IPS DF 19.7 (cell line): Measurements from ENCODE around the gene USP48.
"Not testable (repeated sequence)": the region's sequence is repeated elsewhere in the genome, so short reads cannot be mapped to it uniquely, and the experiment has no call there.

Source experiments
- DNase-seq: peaks from one replicate; pipeline ENCODE4 v3.0.0-alpha.2; 2013; ENCODE audit warnings: low read depth, low spot score

The USP48 gene

DNA sequence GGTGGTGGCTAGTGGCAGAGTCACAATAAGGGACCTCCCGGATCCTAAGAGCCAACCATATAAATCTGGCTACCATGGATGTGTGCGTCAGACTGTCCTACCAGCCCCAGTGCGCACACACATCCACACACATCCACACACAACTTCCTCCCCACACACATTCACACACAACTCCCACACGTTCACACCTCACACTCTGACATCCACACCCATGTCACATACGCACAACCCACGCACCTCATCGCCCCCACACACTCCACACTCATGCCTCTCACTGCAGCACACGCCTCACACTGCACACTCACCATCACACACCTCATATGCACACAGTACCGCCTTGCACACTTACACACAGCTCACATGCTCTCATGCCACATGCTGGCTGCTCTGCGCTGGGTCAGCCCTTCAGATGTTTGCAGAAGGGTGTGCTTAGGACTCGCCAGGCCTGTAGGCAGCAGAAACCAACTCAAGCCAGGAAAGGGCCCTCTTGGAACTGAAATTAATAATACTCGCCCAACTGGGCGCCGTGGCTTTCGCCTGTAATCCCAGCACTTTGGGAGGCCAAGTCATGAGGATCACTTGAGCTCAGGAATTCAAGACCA lies 32.1 kb upstream of the USP48 start:
- DNase-seq = no peak

DNA sequence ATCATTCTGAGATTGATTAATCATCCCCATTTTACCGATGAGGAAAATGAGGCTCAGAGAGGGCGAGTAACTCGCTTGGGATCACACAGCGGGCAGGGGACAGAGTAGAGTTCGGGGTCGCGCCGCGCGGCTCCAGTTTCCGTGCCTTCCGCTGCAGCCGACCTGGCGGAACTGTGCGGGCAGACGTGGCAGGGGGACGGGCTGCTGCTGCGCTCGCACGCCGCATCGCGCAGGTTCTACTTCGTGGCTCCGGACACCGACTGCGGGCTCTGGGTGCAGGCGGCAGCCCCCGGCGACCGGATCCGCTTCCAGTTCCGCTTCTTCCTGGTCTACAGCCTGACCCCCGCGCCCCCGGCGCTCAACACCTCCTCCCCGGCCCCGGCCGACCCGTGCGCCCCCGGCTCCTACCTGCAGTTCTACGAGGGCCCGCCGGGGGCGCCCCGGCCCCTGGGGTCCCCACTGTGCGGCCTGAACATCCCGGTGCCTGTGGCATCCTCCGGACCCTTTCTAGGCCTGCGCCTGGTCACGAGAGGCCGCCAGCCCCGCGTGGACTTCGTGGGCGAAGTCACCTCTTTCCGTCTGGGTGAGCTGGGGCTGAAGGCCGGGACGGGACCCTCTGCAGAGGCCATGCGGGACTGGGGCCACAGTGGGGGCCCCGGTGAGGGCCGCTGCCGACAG lies 31.4 kb upstream of the USP48 start:
- peak; percentile 48 for DNase-seq

DNA sequence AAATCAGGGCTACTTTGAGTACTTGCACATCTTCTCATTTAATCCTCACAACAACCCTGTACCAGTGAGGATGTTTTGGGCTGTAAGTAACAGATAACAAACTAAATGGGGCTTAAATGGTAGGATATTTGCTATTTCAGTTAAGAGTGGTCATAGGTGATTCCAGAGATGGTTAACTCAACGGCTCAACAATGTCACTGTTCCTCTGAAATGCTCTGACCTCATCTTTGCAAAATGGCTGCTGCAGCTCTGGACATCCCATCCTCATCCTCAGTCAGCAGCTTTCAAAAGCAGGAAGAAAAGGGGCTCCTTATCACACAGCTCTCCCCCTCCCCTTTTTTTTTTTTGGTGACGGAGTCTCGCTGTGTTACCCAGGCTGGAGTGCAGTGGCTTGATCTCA lies 30.6 kb upstream of the USP48 start:
- no peak for DNase-seq

DNA sequence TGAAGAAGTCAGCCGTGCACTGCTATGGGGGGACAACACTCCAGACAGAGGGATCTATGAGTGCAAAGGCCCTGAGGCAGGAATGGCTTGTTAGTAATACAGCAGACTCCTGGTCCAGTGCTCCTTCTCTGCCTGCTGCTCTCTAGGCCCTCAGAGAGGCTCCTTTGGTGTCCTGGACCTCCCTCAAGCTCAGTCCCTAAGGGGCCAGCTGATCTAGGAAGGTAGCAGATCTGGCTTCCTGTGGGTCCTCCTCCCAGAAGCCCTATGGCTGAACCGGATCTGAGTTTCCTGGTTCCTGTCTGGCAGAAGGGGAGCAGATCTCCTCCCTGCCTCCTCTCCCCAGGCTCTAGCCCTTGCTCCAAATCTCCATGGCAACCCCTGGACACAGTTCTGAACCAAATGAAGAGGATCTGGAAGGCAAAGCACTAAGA lies 28.9 kb upstream of the USP48 start, which contains the start of gene LDLRAD2:
Gene LDLRAD2 (plus strand): TSS at position 391 of the 431 bp plus-strand sequence. CDS start 187 bp downstream, outside the sequence.
- DNase-seq = no peak

DNA sequence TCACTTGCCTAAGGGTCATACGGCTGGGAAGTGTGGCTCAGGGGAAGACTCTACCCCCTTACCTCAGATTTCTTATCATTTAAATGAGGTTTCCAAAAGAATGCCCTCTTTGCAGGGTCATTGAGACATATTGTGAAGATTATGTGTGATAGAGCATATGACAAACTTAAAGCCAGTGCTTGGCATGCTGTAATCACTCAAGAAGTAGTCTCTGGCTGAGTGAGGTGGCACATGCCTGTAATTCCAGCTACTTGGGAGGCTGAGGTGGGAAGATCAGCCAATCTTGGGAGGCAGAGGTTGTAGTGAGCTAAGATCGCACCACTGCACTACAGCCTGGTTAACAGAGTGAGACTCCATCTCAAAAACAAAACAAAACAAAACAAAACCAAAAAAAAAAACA lies 21.6 kb upstream of the USP48 start:
- DNase-seq = no peak

DNA sequence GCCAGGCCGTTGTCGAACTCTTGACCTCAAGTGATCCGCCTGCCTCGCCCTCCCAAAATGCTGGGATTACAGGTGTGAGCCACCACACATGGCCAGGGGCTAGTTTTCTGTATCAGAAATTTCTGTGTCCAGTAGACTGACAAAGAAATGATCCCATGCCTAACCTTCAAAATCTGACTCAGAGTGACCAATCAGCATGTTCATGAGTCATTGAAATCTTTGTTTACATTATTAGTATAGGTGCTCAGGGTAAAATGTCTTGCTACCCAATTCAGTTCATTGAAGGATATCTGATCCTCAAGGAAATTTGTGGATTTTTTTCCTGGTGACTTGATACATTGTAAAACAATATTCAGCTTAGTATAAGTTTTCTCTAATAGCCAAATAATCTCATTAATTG lies 18.2 kb upstream of the USP48 start:
- no peak for DNase-seq

DNA sequence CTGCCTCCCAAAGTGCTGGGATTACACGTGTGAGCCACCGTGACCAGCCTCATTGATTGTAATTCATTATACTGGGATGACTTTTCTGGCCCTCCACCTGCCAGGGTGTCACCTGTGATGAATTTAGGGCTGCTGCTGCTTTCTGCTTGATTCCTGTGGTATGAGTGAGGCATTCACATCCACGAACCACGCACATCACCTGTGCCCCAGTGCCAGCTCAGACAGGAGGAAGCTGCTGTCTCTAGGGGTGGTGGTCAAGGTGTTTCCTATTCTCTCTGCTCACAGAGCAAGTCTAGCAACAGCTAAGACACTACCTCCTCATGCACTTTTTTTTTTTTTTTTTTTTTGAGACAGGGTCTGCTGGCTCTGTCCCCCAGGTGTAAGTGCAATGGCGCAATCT lies 16.8 kb upstream of the USP48 start:
- DNase-seq = no peak

DNA sequence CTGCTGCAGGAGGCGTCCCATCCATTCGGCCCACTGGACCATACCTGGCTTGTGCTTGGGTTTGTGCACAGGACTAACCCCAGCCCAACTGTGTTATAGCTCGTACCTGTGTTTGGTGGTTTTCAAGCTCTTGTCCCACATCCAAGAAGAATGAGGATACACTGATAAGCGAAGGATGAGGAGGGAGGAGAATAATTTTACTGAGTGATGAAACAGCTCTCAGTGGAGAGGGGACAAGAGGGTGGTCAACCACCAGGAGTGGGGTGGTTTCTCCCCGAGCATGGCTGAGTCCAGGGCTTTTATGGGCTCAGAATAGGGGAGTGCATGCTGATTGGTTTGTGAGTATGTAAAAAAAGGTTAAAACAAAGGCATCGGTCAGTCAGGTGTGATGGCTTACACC lies 12.1 kb upstream of the USP48 start:
- DNase-seq = no peak

DNA sequence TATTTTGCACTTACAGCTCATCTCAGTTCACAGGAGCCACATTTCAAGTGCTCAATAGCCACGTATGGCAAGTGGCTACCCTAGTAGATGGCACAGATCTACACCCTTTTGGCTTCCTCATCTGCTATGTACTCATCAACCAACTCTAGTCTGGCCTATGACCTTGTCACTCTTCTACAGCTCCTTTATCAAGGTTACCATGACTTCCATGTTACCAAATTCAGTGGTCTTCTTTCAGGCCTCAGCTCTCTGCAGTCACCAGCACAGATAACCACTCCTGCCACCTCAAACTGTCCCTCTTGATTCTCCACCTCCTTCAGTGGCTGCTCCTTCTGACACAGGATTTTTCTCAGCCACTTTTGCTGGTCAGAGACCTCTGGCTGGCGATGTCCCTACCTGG lies 11.7 kb upstream of the USP48 start:
- no peak for DNase-seq

DNA sequence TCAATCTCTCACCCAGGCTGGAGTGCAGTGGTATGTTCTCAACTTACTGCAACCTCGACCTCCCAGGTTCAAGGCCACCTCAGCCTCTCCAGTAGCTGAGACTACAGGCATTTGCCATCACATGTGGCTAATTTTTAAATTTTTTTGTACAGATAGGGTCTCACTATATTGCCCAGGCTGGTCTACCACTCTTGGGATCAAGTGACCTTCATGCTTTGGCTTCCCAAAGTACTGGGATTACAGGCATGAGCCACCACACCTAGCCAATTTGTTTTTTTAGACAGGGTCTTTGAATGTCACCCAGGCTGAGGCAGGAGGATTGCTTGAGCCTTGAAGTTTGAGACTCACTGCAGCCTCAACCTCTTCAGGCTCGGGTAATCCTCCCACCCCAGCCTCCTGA lies 10.2 kb upstream of the USP48 start:
- no peak for DNase-seq

DNA sequence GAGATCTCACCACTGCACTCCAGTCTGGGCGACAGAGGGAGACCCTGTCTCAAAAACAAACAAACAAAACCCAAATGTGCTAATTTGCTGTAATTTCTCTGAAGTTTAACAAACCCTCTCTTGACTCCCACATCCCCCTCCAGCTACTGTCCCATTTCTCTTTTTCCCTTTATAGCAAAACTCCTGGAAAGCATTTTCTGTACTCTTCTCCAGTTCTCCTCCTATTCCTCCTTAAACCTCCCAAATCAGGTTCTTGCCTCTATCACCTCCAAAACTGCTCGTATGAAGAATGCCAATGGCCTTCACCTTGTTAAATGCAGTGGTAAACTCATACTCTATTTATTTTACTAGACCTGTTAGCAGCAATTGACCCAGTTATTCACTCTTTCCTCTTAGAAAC lies 3.7 kb upstream of the USP48 start:
- no peak for DNase-seq

DNA sequence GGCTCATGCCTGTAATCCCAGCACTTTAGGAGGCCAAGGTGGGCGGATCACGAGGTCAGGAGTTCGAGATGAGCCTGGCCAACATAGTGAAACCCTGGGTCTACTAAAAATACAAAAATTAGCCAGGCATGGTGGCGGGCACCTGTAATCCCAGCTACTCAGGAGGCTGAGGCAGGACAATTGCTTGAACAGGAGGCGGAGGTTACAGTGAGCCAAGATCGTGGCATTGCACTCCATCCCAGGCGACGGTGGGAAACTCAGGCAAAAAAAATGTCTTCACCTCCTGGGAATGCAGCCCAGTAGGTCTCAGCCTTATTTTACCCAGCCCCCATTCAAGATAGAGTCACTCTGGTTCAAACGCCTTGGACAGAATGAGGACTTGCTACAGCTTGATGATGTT lies 2.8 kb upstream of the USP48 start:
- not testable (repeated sequence) for DNase-seq

DNA sequence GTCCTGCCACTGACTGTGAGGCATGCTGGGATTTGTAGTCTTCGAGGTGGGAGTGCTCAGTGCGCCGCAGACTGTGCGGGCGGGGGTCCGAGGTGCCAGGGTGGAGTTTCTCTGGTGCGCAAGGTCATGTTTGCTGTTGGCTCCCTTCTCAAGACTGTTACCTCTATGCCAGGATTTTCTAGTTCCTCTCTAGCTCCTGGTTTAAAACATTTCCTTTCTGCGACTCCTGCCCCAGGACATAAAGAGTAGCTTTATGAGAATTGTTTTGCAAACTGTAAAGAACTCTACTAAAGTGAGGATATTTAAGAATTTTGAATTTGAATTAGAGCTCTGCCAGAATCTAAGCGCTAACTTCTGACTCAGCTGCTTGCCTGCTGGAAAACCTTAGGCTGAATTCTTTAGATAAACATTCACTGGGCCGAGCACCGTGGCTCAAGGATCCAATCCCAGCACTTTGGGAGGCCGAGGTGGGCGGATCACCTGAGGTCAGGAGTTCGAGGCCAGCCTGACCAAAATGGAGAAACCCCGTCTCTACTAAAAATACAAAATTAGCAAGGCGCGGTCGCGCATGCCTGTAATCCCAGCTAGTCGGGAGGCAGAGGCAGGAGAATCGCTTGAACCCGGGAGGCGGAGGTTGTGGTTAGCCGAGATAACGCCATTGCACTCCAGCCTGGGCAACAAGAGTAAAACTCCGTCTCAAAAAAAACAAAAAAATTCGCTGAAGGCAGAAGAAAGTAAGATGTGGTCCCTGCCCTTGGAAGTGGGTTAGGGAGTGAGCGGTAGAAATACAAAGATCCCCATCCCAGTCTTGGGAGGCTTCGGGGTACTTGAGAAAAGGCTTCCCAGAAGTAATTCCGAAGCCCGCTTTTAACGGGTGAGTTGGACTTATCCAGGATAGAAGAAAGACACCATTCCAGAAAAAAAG lies 992 bp upstream of the USP48 start:
- DNase-seq = peak; percentile 96

DNA sequence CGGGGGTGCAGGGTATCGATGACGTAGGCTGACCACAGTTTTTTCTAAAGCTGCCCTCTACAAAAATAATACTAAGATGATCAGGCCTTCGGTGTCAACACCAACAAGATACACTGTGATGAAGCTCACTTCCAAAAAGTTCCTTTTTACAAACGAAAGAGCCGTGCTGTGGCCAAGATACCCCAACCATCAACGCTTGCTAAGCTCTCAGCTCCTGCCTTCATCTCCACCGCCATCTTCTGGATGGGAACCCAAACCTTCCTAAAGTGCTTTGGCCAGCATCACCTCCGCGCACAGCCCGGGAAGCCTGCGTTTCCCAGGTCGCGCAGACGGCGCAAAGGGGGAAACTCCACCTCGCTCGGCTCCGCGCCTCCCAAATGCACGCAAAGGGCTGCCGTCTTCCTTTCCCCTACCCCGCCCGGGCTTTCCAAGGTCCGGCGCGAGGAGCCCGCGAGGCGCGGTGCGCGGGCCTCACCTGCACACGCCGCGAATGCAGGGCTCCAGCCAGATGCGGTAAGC lies 541 bp downstream of the USP48 start:
- DNase-seq = no peak

DNA sequence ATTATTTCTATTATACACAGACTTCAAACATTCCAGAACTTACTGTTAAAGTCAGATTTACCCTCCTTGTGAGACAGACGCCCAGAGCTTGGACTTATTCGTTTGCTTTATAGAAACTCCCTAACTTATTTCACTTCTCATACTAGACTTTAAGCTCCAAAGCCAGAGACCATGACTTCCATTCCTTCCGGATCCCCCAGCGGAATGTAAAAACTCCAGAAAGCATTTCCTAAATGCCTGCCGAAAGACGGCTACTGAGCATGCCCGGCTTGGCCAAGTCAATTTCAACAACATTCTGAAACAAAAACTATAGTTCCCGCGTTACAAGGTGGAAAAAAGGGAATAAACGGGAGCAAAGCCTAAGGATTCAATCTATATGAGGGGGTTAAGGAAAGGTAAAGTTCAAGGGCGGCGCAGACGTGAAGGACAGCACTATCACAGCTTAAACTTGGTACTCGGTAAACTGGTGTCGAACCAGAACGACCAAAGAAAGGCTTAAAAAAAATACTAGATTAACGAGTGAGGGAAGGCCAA lies 1.1 kb downstream of the USP48 start:
- DNase-seq = no peak

DNA sequence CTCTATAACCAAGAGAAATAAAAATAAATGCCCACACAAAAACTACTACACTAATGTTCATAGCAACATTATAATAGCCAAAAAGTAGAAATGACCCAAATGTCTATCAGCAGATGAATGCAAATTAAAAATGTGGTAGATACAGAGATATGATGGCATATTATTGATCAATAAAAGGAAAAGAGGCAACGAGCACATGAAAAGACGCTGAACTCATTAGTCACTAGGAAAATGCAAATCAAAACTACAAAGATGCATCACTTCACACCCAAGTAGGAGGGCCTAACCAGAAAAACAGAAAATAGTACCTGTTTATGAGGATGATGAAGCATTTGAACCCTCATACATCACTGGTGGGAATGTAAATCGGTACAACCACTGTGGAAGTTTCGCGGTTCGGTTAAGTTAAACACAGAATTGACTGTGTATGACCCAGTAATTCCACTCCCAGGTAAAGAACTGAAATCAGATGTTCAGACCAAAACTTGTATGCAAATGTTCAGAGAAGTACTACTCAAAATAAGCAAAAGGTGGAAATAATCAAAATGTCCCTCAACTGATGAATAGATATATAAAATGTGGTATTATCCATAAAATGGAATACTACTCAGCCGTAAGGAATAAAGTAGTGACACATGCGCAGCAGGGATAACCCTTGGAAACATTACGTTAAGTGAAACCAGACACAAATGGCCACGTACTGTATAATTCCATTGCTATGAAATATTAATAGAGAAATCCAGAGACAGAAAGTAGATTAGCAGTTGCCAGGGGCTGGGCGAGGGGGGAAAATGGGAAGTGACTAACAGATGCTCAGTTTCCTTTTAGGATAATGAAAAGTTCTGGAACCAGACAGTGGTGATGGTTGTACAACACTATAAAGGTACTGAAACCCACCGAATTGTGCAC lies 3.1 kb downstream of the USP48 start:
- no peak for DNase-seq

DNA sequence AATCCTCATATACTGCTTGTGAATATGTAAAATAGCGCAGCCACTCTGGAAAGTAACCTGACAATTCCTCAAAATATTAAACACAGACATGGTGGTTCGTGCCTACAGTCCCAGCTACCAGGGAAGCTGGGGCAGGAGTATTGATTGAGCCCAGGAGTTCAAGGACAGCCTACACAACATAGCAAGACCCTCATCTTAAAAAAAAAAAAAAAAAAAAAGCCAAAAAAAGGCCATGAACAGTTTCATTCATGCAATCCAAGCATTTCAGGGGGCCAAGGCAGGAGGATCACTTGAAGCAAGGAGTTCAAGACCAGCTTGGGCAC lies 4.6 kb downstream of the USP48 start:
- no peak for DNase-seq

DNA sequence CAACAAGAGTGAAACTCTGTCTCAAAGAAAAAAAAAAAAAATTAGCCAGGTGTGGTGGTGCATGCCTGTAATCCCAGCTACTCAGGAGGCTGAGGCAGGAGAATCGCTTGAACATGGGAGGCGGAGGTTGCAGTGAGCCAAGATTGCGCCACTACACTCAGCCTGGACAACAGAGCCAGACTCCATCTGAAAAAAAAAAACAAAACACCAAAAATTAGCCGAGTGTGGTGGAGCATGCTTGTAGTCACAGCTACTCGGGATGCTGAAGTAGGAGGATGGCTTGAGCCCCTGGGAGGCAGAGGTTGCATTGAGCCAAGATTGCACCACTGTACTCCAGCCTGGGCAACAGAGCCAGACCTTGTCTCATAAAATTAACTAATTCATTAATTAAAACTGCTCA lies 6.0 kb downstream of the USP48 start:
- DNase-seq = not testable (repeated sequence)

DNA sequence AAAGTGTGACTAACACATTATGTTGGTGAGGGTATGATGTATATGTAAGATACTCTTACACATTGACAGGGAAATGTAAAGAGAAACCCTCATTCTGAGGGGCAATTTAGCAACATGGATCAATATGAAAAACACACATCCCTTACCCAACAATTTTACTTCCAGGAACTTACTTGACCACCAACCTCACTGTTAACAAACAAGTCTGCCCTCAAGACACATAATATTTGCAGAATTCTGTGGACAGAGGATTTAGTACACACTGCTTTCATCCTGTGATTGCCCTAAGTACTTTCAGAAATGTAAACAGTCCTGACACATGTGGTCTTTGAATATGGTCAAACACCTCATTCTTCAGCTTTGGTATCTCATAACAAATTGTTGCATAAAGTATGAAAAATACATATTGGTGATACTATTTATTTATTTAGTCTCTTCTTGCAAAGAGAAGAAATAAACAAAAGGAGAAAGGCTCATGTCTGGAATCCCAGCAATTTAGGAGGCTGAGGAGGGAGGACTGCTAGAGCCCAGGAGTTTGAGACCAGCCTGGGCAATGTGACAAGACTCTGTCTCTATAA lies 6.9 kb downstream of the USP48 start:
- no peak for DNase-seq

DNA sequence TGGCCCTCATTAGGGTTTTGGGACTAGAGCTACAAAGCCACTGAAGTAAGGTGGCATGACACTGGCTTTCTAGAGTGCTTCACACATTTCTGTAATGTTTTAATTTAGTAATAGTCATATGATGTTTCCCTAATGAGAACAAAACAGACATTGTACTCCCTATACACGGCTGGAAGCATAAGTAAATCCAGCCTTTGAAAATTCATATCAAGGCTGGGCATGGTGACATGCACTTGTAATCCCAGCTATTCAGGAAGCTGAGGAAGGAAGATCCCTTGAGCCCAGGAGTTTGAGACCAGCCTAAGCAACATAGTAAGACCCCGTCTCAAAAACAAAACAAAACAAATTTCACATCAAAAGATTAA lies 7.4 kb downstream of the USP48 start:
- DNase-seq = no peak
